ENCODE measurements around the gene CHRNB4. TPM values are rescaled to one million over a fixed set of nuclear protein-coding genes. Genes with fewer than 3 reads are reported as not detected.
A peak's percentile ranks its signal among the peaks of the same experiment; 100 is the strongest.

CHRNB4 gene
- total RNA-seq, 4 donors from 2014 or later: 0.21 to 0.69 TPM; not detected in 2

GRCh38 chr15:78642331-78642730, 1.3 kb upstream of the CHRNB4 start:
- intact Hi-C loops (cut with DNase I; ENCODE audit: low total_unique reads): no loop called here
- TF ChIP-seq CTCF (IDR thresholded peaks at IDR 0.05) (no peak), POLR2A (IDR thresholded peaks at IDR 0.05) (no peak)

GRCh38 chr15:78641749-78642275, 802 bp upstream of the CHRNB4 start:
- H3K4me1 ChIP-seq: peaks cover 0 to 10% of the 10 kb centered on the region in 2 donors
- DNase-seq: no peak
- H3K27me3 ChIP-seq: no peaks in the 10 kb centered on the region
- TF ChIP-seq POLR2A (IDR thresholded peaks at IDR 0.05) (no peak), CTCF (IDR thresholded peaks at IDR 0.05) (no peak)
- H3K36me3 ChIP-seq: no peaks in the 10 kb centered on the region
- H3K9me3 ChIP-seq: no peaks in the 10 kb centered on the region
- H3K4me3 ChIP-seq: no peak overlapping the region
- no peak overlapping the region for H3K27ac ChIP-seq
- intact Hi-C loops (cut with DNase I; ENCODE audit: low total_unique reads): no loop called here

More at GRCh38 chr15:78642331-78642730, 1.3 kb upstream of the CHRNB4 start:
- Histone ChIP-seq H3K36me3 (no peaks in the 10 kb centered on the region), H3K4me1 (peaks cover 0 to 10% of the 10 kb centered on the region in 2 donors), H3K4me3 (no peak overlapping the region), H3K9me3 (no peaks in the 10 kb centered on the region), H3K27ac (no peak overlapping the region), H3K27me3 (no peaks in the 10 kb centered on the region)
- DNase-seq: no peak

GRCh38 chr15:78640527-78641101, 396 bp downstream of the CHRNB4 start:
- TF ChIP-seq POLR2A (IDR thresholded peaks at IDR 0.05): no peak
- no peak for TF ChIP-seq CTCF (IDR thresholded peaks at IDR 0.05)
- intact Hi-C loops (cut with DNase I; ENCODE audit: low total_unique reads): no loop called here
- H3K36me3 ChIP-seq: no peaks in the 10 kb centered on the region

GRCh38 chr15:78638658-78639314, 2.2 kb downstream of the CHRNB4 start:
- intact Hi-C loops (cut with DNase I; ENCODE audit: low total_unique reads): no loop called here

More at GRCh38 chr15:78640527-78641101, 396 bp downstream of the CHRNB4 start:
- H3K27ac ChIP-seq: no peak overlapping the region
- no peaks in the 10 kb centered on the region for H3K9me3 ChIP-seq
- no peaks in the 10 kb centered on the region for H3K27me3 ChIP-seq
- H3K4me3 ChIP-seq: peak overlapping the region; percentile 1 to 34
- no peak for DNase-seq
- peaks cover 0 to 10% of the 10 kb centered on the region in 2 donors for H3K4me1 ChIP-seq

More at GRCh38 chr15:78638658-78639314, 2.2 kb downstream of the CHRNB4 start:
- H3K4me3 ChIP-seq: no peak overlapping the region
- no peak overlapping the region for H3K27ac ChIP-seq
- no peaks in the 10 kb centered on the region for H3K9me3 ChIP-seq
- TF ChIP-seq POLR2A (IDR thresholded peaks at IDR 0.05) (no peak), CTCF (IDR thresholded peaks at IDR 0.05) (peak in 3 of 4 experiments; percentile 31 to 52 (median 40))
- DNase-seq: no peak
- peaks cover 0 to 10% of the 10 kb centered on the region in 2 donors for H3K4me1 ChIP-seq
- no peaks in the 10 kb centered on the region for H3K36me3 ChIP-seq
- H3K27me3 ChIP-seq: no peaks in the 10 kb centered on the region
